Osteoblast (primary cell): ENCODE measurements around the gene OTUB2. TPM values are rescaled to one million over a fixed set of nuclear protein-coding genes. Genes with fewer than 3 reads are reported as not detected.

Source experiments
- DNase-seq: peaks from one replicate; pipeline ENCODE4 v3.0.0; 2011; ENCODE audit warnings: low spot score, mixed read lengths; ENCODE audit not compliant: insufficient read length; ENCODE audit errors: missing footprints
- H2AFZ ChIP-seq: 2 replicates; pipeline ENCODE4 v1.6.0; 2011; ENCODE audit warnings: mild to moderate bottlenecking, low read length
- H3K27ac ChIP-seq: 2 replicates; pipeline ENCODE4 v1.5.1; 2011; ENCODE audit warnings: mild to moderate bottlenecking, low read depth, low read length, moderate library complexity
- H3K27me3 ChIP-seq: 2 replicates; pipeline ENCODE4 v1.6.0; 2012; ENCODE audit warnings: mild to moderate bottlenecking, control low read depth, inconsistent platforms, low read length, moderate library complexity; ENCODE audit not compliant: insufficient read depth
- H3K36me3 ChIP-seq: 2 replicates; pipeline ENCODE4 v1.5.1; 2011; ENCODE audit warnings: mild to moderate bottlenecking, low read length, control low read depth, moderate library complexity; ENCODE audit not compliant: insufficient read depth
- H3K4me1 ChIP-seq: 2 replicates; pipeline ENCODE4 v1.5.1; 2011; ENCODE audit warnings: mild to moderate bottlenecking, low read length, control low read depth, moderate library complexity; ENCODE audit not compliant: insufficient read depth
- H3K4me2 ChIP-seq: 2 replicates; pipeline ENCODE4 v1.6.0; 2011; ENCODE audit warnings: mild to moderate bottlenecking, low read length; ENCODE audit not compliant: insufficient read depth
- H3K4me3 ChIP-seq: fragments of 200-600 bp; sonication (generic); 3 replicates; pipeline ENCODE4 v1.5.1; 2012; ENCODE audit warnings: mild to moderate bottlenecking, low read length, inconsistent platforms; ENCODE audit not compliant: insufficient read depth
- H3K79me2 ChIP-seq: 2 replicates; pipeline ENCODE4 v1.6.0; 2012; ENCODE audit warnings: mild to moderate bottlenecking, low read length, control low read depth, inconsistent platforms; ENCODE audit not compliant: insufficient read depth
- H3K9me3 ChIP-seq: 2 replicates; pipeline ENCODE4 v1.5.1; 2011; ENCODE audit warnings: low read depth, low read length, control low read depth
- H4K20me1 ChIP-seq: 2 replicates; pipeline ENCODE4 v1.6.0; 2012; ENCODE audit warnings: mild to moderate bottlenecking, low read length, control low read depth; ENCODE audit not compliant: insufficient read depth
- total RNA-seq: library from RNA; depleted of rRNA; stranded (reverse); fragments of >200 nt; gene quantifications from 2 replicates; pipeline ENCODE4 v1.2.3, GENCODE V29; 2012
- TF ChIP-seq, protein P1 (sequence below): IDR thresholded peaks from 2 replicates; pipeline ENCODE4 v1.5.1; 2011; ENCODE audit warnings: mild to moderate bottlenecking, low read depth, low read length, moderate library complexity; ENCODE audit errors: extremely low read depth

The OTUB2 gene
- total RNA-seq, 1 donor: 1.4 TPM

DNA sequence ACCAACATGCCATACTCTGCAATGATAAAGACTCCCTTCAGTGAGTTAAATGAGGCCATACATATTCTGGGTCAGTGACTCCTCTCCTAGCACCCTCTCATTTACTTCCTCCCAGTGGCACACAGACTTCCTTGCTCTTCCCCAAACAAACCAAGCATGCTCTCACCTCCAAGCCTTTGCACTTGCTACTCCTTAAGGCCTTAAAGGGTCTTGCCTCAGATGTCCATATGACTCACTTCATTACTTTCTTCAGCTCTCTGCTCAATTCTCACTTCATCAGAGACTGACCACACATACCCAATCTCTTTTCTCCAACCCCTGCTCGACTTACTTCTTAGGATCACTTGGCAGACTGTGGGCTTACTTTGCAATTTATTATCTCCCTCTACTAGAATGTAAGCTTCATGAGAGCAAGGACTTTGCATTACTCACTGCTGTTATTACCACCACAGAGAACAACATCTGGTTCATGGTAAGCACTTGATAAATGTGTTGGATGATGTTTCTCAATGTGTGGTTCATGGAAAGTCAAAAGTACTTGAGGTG is 32.1 kb downstream of the OTUB2 start:
- TF ChIP-seq, protein P1, sequence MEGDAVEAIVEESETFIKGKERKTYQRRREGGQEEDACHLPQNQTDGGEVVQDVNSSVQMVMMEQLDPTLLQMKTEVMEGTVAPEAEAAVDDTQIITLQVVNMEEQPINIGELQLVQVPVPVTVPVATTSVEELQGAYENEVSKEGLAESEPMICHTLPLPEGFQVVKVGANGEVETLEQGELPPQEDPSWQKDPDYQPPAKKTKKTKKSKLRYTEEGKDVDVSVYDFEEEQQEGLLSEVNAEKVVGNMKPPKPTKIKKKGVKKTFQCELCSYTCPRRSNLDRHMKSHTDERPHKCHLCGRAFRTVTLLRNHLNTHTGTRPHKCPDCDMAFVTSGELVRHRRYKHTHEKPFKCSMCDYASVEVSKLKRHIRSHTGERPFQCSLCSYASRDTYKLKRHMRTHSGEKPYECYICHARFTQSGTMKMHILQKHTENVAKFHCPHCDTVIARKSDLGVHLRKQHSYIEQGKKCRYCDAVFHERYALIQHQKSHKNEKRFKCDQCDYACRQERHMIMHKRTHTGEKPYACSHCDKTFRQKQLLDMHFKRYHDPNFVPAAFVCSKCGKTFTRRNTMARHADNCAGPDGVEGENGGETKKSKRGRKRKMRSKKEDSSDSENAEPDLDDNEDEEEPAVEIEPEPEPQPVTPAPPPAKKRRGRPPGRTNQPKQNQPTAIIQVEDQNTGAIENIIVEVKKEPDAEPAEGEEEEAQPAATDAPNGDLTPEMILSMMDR: no peak
- no peak overlapping the region for H3K4me2 ChIP-seq
- peaks cover 37% of the 10 kb centered on the region for H4K20me1 ChIP-seq
- H3K36me3 ChIP-seq: peaks cover 84% of the 10 kb centered on the region
- no peak overlapping the region for H2AFZ ChIP-seq
- H3K4me1 ChIP-seq: peaks cover 13% of the 10 kb centered on the region
- no peaks in the 10 kb centered on the region for H3K27me3 ChIP-seq
- H3K9me3 ChIP-seq: no peaks in the 10 kb centered on the region
- peaks cover 49% of the 10 kb centered on the region for H3K79me2 ChIP-seq
- DNase-seq: no peak
- H3K4me3 ChIP-seq: no peak overlapping the region
- H3K27ac ChIP-seq: no peak overlapping the region

DNA sequence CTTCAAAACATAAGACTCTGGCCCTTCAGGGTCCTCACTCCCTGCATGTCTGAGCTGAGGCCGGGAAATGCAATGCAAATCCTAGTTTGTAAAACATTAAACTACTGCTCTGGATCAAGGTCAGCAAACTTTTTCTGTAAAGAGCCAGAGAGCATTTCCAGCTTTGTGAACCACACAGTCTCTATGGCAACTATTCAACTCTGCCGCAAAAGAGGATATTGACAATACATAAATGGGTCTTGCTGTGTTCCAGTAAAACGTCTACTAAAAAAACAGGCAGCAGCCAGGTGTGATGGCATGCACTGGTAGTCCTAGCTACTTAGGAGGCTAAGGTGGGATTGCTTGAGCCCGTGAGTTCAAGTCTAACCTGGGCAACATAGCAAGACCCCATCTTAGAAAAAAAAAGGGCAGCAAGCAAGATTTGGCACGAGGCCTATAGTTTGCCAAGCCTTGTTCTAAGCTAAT is 32.6 kb downstream of the OTUB2 start:
- Histone ChIP-seq H3K79me2 (peaks cover 54% of the 10 kb centered on the region), H3K27ac (no peak overlapping the region), H3K36me3 (peaks cover 84% of the 10 kb centered on the region), H3K4me2 (no peak overlapping the region), H3K4me3 (no peak overlapping the region), H3K9me3 (no peaks in the 10 kb centered on the region), H3K4me1 (peaks cover 18% of the 10 kb centered on the region), H3K27me3 (no peaks in the 10 kb centered on the region), H4K20me1 (peaks cover 38% of the 10 kb centered on the region), H2AFZ (no peak overlapping the region)
- TF ChIP-seq, protein P1: no peak
- no peak for DNase-seq

DNA sequence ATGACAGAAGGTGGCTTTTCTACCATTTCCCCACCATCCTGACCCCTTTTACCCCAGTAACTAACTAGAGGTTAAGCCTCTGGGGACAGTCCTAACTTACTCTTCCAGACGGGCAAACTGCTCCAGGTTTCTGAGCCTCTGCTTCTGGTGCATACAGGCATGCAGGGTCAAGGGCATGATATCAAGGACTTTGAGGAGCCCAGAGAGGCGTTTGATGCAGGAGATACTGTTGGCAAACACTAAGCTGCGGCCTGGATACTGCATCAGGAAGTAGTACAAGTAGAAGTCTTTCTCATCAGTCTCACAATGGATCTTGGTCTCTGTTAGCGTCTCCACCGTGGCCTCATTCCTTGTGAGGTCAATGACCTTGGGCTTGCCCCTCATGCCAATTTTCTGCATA is 33.9 kb downstream of the OTUB2 start:
- H3K4me3 ChIP-seq: no peak overlapping the region
- no peak overlapping the region for H3K4me2 ChIP-seq
- peaks cover 40% of the 10 kb centered on the region for H4K20me1 ChIP-seq
- no peak overlapping the region for H2AFZ ChIP-seq
- no peaks in the 10 kb centered on the region for H3K9me3 ChIP-seq
- H3K79me2 ChIP-seq: peaks cover 66% of the 10 kb centered on the region
- TF ChIP-seq, protein P1: no peak
- no peaks in the 10 kb centered on the region for H3K27me3 ChIP-seq
- H3K27ac ChIP-seq: no peak overlapping the region
- DNase-seq: no peak
- H3K4me1 ChIP-seq: peaks cover 18% of the 10 kb centered on the region
- H3K36me3 ChIP-seq: peaks cover 71% of the 10 kb centered on the region

DNA sequence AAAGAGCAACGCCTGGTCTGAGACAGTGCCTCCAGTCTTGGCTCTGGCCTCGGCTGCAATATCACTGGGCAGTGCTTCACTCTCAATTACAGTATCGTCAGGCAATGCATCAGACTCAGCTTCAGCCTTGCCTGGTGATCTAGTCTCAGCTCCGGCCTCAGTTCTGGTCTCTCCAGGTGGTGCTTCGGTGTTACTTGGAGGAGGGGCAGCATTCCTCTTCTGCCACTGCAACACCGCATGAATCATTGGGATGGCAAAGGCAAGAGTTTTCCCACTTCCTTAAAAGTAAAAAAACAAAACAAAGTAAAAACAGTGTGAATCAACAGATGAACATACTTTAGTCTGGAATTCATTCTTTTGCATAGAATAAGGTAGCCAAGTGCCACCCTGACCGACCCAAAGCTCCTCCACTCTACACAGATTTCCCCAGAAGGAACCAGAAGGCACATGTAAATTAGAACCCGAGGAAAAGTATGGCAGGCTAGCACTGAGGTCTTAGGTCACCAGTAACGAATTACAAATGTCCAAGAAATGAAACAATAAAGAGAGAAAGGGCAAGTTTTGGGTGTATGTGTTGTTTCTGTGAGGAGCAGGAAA is 36.3 kb downstream of the OTUB2 start:
- Histone ChIP-seq H2AFZ (no peak overlapping the region), H3K79me2 (peaks cover 90% of the 10 kb centered on the region), H3K9me3 (no peaks in the 10 kb centered on the region), H3K4me2 (peak overlapping the region; percentile 46), H3K27me3 (no peaks in the 10 kb centered on the region), H3K36me3 (peaks cover 49% of the 10 kb centered on the region), H4K20me1 (peaks cover 59% of the 10 kb centered on the region), H3K4me1 (peaks cover 18% of the 10 kb centered on the region), H3K27ac (peak overlapping the region; percentile 58), H3K4me3 (no peak overlapping the region)
- TF ChIP-seq, protein P1: no peak
- DNase-seq: no peak
